ENCODE measurements around the gene LRIT2. TPM values are rescaled to one million over a fixed set of nuclear protein-coding genes. Genes with fewer than 3 reads are reported as not detected.

LRIT2 gene
- total RNA-seq (not detected), polyA plus RNA-seq (not detected)
- long read RNA-seq, donor 1: 0 reads
- long read RNA-seq, donor 2: 0 reads

- intact Hi-C loops (cut with DNase I): no loop called here
- no peaks in the 10 kb centered on the region for H3K4me1 ChIP-seq (ENCODE audit: control insufficient read depth in 1 of 2, insufficient read depth in 2 of 2, low read length in 2 of 2)
Measured at GRCh38 chr10:84225427-84226173, at the start of gene LRIT2. TSS of gene LRIT2 (minus strand) at chr10:84225544. CDS start at chr10:84225520, 24 bp downstream.

GRCh38 chr10:84270708-84271107 is 45.4 kb upstream of the LRIT2 start:
- no peak for ATAC-seq (ENCODE audit: low FRiP score)
- Histone ChIP-seq H3K4me3 (ENCODE audit: low read length in 2 of 2) (no peak overlapping the region), H3K9me3 (ENCODE audit: control insufficient read depth, low read length) (no peaks in the 10 kb centered on the region), H3K27ac (ENCODE audit: low read depth in 1 of 2, low read length in 2 of 2) (no peak overlapping the region), H3K36me3 (ENCODE audit: control insufficient read depth in 1 of 2, insufficient read depth in 2 of 2, low read length in 1 of 2) (no peaks in the 10 kb centered on the region), H3K27me3 (ENCODE audit: control insufficient read depth in 1 of 2, insufficient read depth in 2 of 2, low read length in 1 of 2) (no peaks in the 10 kb centered on the region), H3K4me1 (ENCODE audit: control insufficient read depth in 1 of 2, insufficient read depth in 2 of 2, low read length in 2 of 2) (no peaks in the 10 kb centered on the region)
- 70 to 73% methylated on average over 1 of the region's 1 CpG for WGBS, 2 donors
- DNase-seq: no peak
- intact Hi-C loops (cut with DNase I): no loop called here

More at GRCh38 chr10:84225427-84226173, at the start of gene LRIT2:
- Histone ChIP-seq H3K4me3 (ENCODE audit: low read length in 2 of 2) (no peak within 1 kb of the TSS), H3K9me3 (ENCODE audit: control insufficient read depth, low read length) (peaks cover 2% of the 10 kb centered on the region), H3K27me3 (ENCODE audit: control insufficient read depth in 1 of 2, insufficient read depth in 2 of 2, low read length in 1 of 2) (peaks cover 0 to 1% of the 10 kb centered on the region in 2 donors), H3K27ac (ENCODE audit: low read depth in 1 of 2, low read length in 2 of 2) (no peak within 1 kb of the TSS), H3K36me3 (ENCODE audit: control insufficient read depth in 1 of 2, insufficient read depth in 2 of 2, low read length in 1 of 2) (no peaks in the 10 kb centered on the region)
- 65 to 70% methylated on average over 6 of the region's 6 CpGs for WGBS, 2 donors
- ATAC-seq (ENCODE audit: low FRiP score): no peak
- DNase-seq: no peak

- Histone ChIP-seq H3K36me3 (ENCODE audit: control insufficient read depth in 1 of 2, insufficient read depth in 2 of 2, low read length in 1 of 2) (no peaks in the 10 kb centered on the region), H3K4me1 (ENCODE audit: control insufficient read depth in 1 of 2, insufficient read depth in 2 of 2, low read length in 2 of 2) (no peaks in the 10 kb centered on the region), H3K27me3 (ENCODE audit: control insufficient read depth in 1 of 2, insufficient read depth in 2 of 2, low read length in 1 of 2) (no peaks in the 10 kb centered on the region), H3K27ac (ENCODE audit: low read depth in 1 of 2, low read length in 2 of 2) (no peak overlapping the region), H3K4me3 (ENCODE audit: low read length in 2 of 2) (no peak overlapping the region), H3K9me3 (ENCODE audit: control insufficient read depth, low read length) (no peaks in the 10 kb centered on the region)
- ATAC-seq (ENCODE audit: low FRiP score) (no peak), DNase-seq (no peak)
- 59 to 68% methylated on average over 2 of the region's 2 CpGs for WGBS, 2 donors
- intact Hi-C loops (cut with DNase I): loop anchor here in 1 of 2 donors (5.0 kb wide), 1 partner anchor 103 kb away; no protein-coding TSS in a partner anchor
Measured at GRCh38 chr10:84269773-84270172, 44.4 kb upstream of the LRIT2 start.

GRCh38 chr10:84269162-84269561 is 43.8 kb upstream of the LRIT2 start:
- intact Hi-C loops (cut with DNase I): loop anchor here in 1 of 2 donors (5.0 kb wide), 1 partner anchor 103 kb away; no protein-coding TSS in a partner anchor
- ATAC-seq (ENCODE audit: low FRiP score) (no peak), DNase-seq (no peak)
- Histone ChIP-seq H3K27ac (ENCODE audit: low read depth in 1 of 2, low read length in 2 of 2) (no peak overlapping the region), H3K27me3 (ENCODE audit: control insufficient read depth in 1 of 2, insufficient read depth in 2 of 2, low read length in 1 of 2) (no peaks in the 10 kb centered on the region), H3K4me3 (ENCODE audit: low read length in 2 of 2) (no peak overlapping the region), H3K36me3 (ENCODE audit: control insufficient read depth in 1 of 2, insufficient read depth in 2 of 2, low read length in 1 of 2) (no peaks in the 10 kb centered on the region), H3K4me1 (ENCODE audit: control insufficient read depth in 1 of 2, insufficient read depth in 2 of 2, low read length in 2 of 2) (no peaks in the 10 kb centered on the region), H3K9me3 (ENCODE audit: control insufficient read depth, low read length) (no peaks in the 10 kb centered on the region)
- WGBS, 2 donors: 57 to 72% methylated on average over 1 of the region's 1 CpG

- Histone ChIP-seq H3K4me1 (ENCODE audit: control insufficient read depth in 1 of 2, insufficient read depth in 2 of 2, low read length in 2 of 2) (no peaks in the 10 kb centered on the region), H3K9me3 (ENCODE audit: control insufficient read depth, low read length) (no peaks in the 10 kb centered on the region), H3K4me3 (ENCODE audit: low read length in 2 of 2) (no peak overlapping the region), H3K36me3 (ENCODE audit: control insufficient read depth in 1 of 2, insufficient read depth in 2 of 2, low read length in 1 of 2) (no peaks in the 10 kb centered on the region), H3K27me3 (ENCODE audit: control insufficient read depth in 1 of 2, insufficient read depth in 2 of 2, low read length in 1 of 2) (no peaks in the 10 kb centered on the region), H3K27ac (ENCODE audit: low read depth in 1 of 2, low read length in 2 of 2) (no peak overlapping the region)
- 42% methylated on average over 7 of the region's 7 CpGs for WGBS, 2 donors
- ATAC-seq (ENCODE audit: low FRiP score) (no peak), DNase-seq (peak in 1 of 2 donors; percentile 54)
- intact Hi-C loops (cut with DNase I): loop anchor here in 1 of 2 donors (5.0 kb wide), 1 partner anchor 105 kb away; no protein-coding TSS in a partner anchor
Measured at GRCh38 chr10:84267503-84268126, 42.3 kb upstream of the LRIT2 start.

- no peak overlapping the region for H3K4me3 ChIP-seq (ENCODE audit: low read length in 2 of 2)
- ATAC-seq (ENCODE audit: low FRiP score) (no peak), DNase-seq (no peak)
- no peaks in the 10 kb centered on the region for H3K9me3 ChIP-seq (ENCODE audit: control insufficient read depth, low read length)
- no peaks in the 10 kb centered on the region for H3K27me3 ChIP-seq (ENCODE audit: control insufficient read depth in 1 of 2, insufficient read depth in 2 of 2, low read length in 1 of 2)
- no peak overlapping the region for H3K27ac ChIP-seq (ENCODE audit: low read depth in 1 of 2, low read length in 2 of 2)
- H3K4me1 ChIP-seq (ENCODE audit: control insufficient read depth in 1 of 2, insufficient read depth in 2 of 2, low read length in 2 of 2): no peaks in the 10 kb centered on the region
- intact Hi-C loops (cut with DNase I): loop anchor here in 1 of 2 donors (2.0 to 5.0 kb wide), 2 partner anchors 107 to 271 kb away; no protein-coding TSS in a partner anchor
- H3K36me3 ChIP-seq (ENCODE audit: control insufficient read depth in 1 of 2, insufficient read depth in 2 of 2, low read length in 1 of 2): no peaks in the 10 kb centered on the region
- 76 to 77% methylated on average over 4 of the region's 4 CpGs for WGBS, 2 donors
Measured at GRCh38 chr10:84265418-84265817, 40.1 kb upstream of the LRIT2 start.

GRCh38 chr10:84264611-84265141 is 39.3 kb upstream of the LRIT2 start:
- ATAC-seq (ENCODE audit: low FRiP score) (peak; percentile 82), DNase-seq (peak; percentile 75 to 89)
- no peak overlapping the region for H3K27ac ChIP-seq (ENCODE audit: low read depth in 1 of 2, low read length in 2 of 2)
- intact Hi-C loops (cut with DNase I): loop anchor here (1.0 to 5.0 kb wide), 3 partner anchors 108 to 273 kb away; no protein-coding TSS in a partner anchor
- H3K4me1 ChIP-seq (ENCODE audit: control insufficient read depth in 1 of 2, insufficient read depth in 2 of 2, low read length in 2 of 2): no peaks in the 10 kb centered on the region
- H3K9me3 ChIP-seq (ENCODE audit: control insufficient read depth, low read length): no peaks in the 10 kb centered on the region
- no peak overlapping the region for H3K4me3 ChIP-seq (ENCODE audit: low read length in 2 of 2)
- WGBS, 2 donors: 0 to 2% methylated on average over 11 of the region's 11 CpGs
- no peaks in the 10 kb centered on the region for H3K27me3 ChIP-seq (ENCODE audit: control insufficient read depth in 1 of 2, insufficient read depth in 2 of 2, low read length in 1 of 2)
- H3K36me3 ChIP-seq (ENCODE audit: control insufficient read depth in 1 of 2, insufficient read depth in 2 of 2, low read length in 1 of 2): no peaks in the 10 kb centered on the region

GRCh38 chr10:84263716-84264115 is 38.4 kb upstream of the LRIT2 start:
- H3K36me3 ChIP-seq (ENCODE audit: control insufficient read depth in 1 of 2, insufficient read depth in 2 of 2, low read length in 1 of 2): no peaks in the 10 kb centered on the region
- 80 to 81% methylated on average over 5 of the region's 5 CpGs for WGBS, 2 donors
- H3K9me3 ChIP-seq (ENCODE audit: control insufficient read depth, low read length): no peaks in the 10 kb centered on the region
- no peak overlapping the region for H3K27ac ChIP-seq (ENCODE audit: low read depth in 1 of 2, low read length in 2 of 2)
- DNase-seq: no peak
- no peaks in the 10 kb centered on the region for H3K27me3 ChIP-seq (ENCODE audit: control insufficient read depth in 1 of 2, insufficient read depth in 2 of 2, low read length in 1 of 2)
- intact Hi-C loops (cut with DNase I): loop anchor here (1.0 to 5.0 kb wide), 3 partner anchors 109 to 274 kb away; no protein-coding TSS in a partner anchor
- no peak for ATAC-seq (ENCODE audit: low FRiP score)
- H3K4me1 ChIP-seq (ENCODE audit: control insufficient read depth in 1 of 2, insufficient read depth in 2 of 2, low read length in 2 of 2): no peaks in the 10 kb centered on the region
- H3K4me3 ChIP-seq (ENCODE audit: low read length in 2 of 2): no peak overlapping the region
